MM.1S (cell line): ENCODE data around the gene TGFBR2.
A peak's percentile ranks its signal among the peaks of the same experiment; 100 is the strongest.

Experiments
- DNase-seq: peaks from one replicate; pipeline ENCODE4 v3.0.0-alpha.2; 2015
- H2AFZ ChIP-seq: fragments of 300-600 bp; sonication (generic); 2 replicates; pipeline ENCODE4 v1.6.0; 2016; ENCODE audit warnings: antibody characterized with exemption, low read length
- H3F3A ChIP-seq: fragments of 300-600 bp; sonication (generic); 2 replicates; pipeline ENCODE4 v1.6.1; 2016; ENCODE audit warnings: mild to moderate bottlenecking, antibody characterized with exemption, low read length, moderate library complexity, mixed read lengths; ENCODE audit not compliant: insufficient read depth
- H3K27ac ChIP-seq: fragments of 300-600 bp; sonication (generic); 2 replicates; pipeline ENCODE4 v1.5.1; 2016; ENCODE audit warnings: mild to moderate bottlenecking, low read length
- H3K27me3 ChIP-seq: fragments of 300-600 bp; sonication (generic); replicated peaks from 2 replicates; pipeline ENCODE4 v1.6.0; 2016; ENCODE audit warnings: low read length; ENCODE audit not compliant: insufficient read depth
- H3K36me3 ChIP-seq: fragments of 300-600 bp; sonication (generic); replicated peaks from 2 replicates; pipeline ENCODE4 v1.6.1; 2016; ENCODE audit warnings: mild to moderate bottlenecking, low read length, mixed read lengths; ENCODE audit not compliant: insufficient read depth
- H3K4me1 ChIP-seq: fragments of 300-600 bp; sonication (generic); 2 replicates; pipeline ENCODE4 v1.6.1; 2016; ENCODE audit warnings: low read length, mixed read lengths
- H3K4me2 ChIP-seq: fragments of 300-600 bp; sonication (generic); 2 replicates; pipeline ENCODE4 v1.6.0; 2016; ENCODE audit warnings: low read depth, low read length
- H3K4me3 ChIP-seq: fragments of 300-600 bp; sonication (generic); 2 replicates; pipeline ENCODE4 v1.5.1; 2016; ENCODE audit warnings: low read length, mixed read lengths
- H3K79me2 ChIP-seq: fragments of 300-600 bp; sonication (generic); 2 replicates; pipeline ENCODE4 v1.6.1; 2016; ENCODE audit warnings: mixed run types, low read length, mixed read lengths
- H3K9ac ChIP-seq: fragments of 300-600 bp; sonication (generic); 2 replicates; pipeline ENCODE4 v1.6.1; 2016; ENCODE audit warnings: low read length, mixed read lengths
- H3K9me2 ChIP-seq: fragments of 300-600 bp; sonication (generic); replicated peaks from 2 replicates; pipeline ENCODE4 v1.6.1; 2016; ENCODE audit warnings: mild to moderate bottlenecking, low read length, mixed read lengths; ENCODE audit not compliant: insufficient read depth
- H3K9me3 ChIP-seq: fragments of 300-600 bp; sonication (generic); replicated peaks from 2 replicates; pipeline ENCODE4 v1.6.1; 2016; ENCODE audit warnings: mild to moderate bottlenecking, low read length, mixed read lengths; ENCODE audit not compliant: insufficient read depth
- H4K20me1 ChIP-seq: fragments of 300-600 bp; sonication (generic); 2 replicates; pipeline ENCODE4 v1.6.1; 2016; ENCODE audit warnings: mild to moderate bottlenecking, low read length, moderate library complexity, mixed read lengths; ENCODE audit not compliant: insufficient read depth
- EZH2 ChIP-seq: fragments of 300-600 bp; sonication (generic); optimal IDR thresholded peaks from 2 replicates; pipeline ENCODE3; 2017; ENCODE audit warnings: low read depth, mild to moderate bottlenecking, antibody characterized with exemption, low read length, mixed read lengths
- EZH2phosphoT487 ChIP-seq: fragments of 300-600 bp; sonication (generic); IDR thresholded peaks from 2 replicates; pipeline ENCODE4 v1.6.1; 2018; ENCODE audit warnings: antibody characterized with exemption, low read length
- TF ChIP-seq, protein P1 (sequence below): fragments of 300-600 bp; sonication (generic); IDR thresholded peaks from 2 replicates; pipeline ENCODE4 v1.5.1; 2016; ENCODE audit warnings: antibody characterized with exemption, low read length, mixed read lengths

TGFBR2 gene

DNA sequence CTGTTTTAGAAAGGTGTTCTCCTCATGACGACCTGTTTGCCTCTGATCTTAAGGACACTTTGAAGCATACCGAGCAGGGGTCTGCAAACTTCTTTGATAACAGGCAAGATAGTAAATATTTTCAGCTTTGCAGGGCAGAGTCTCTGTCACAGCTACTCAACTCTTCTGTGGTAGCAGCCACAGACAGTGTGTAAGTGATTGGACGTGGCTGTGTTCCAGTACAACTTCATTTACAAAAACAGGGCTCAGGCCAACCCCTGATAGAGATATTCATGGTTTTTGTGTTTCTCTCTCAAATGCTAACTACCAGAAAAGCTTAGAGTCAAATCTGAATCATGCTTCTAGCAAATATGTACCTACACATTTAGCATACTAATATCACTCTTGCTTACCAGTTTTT is 51.5 kb downstream of the TGFBR2 start:
- Histone ChIP-seq H3K4me2 (peak overlapping the region; percentile 91), H3K9me2 (no peaks in the 10 kb centered on the region), H3K9me3 (no peaks in the 10 kb centered on the region), H3K79me2 (peaks cover 18% of the 10 kb centered on the region), H3K9ac (peak overlapping the region; percentile 57; the same call in 1 of the 2 replicates), H3K4me1 (peaks cover 83% of the 10 kb centered on the region), H3K27ac (peak overlapping the region; percentile 95), H3F3A (peaks cover 53% of the 10 kb centered on the region), H3K36me3 (no peaks in the 10 kb centered on the region), H4K20me1 (no peaks in the 10 kb centered on the region), H3K27me3 (no peaks in the 10 kb centered on the region), H3K4me3 (peak overlapping the region; percentile 28; the same call in 1 of the 2 replicates), H2AFZ (no peak overlapping the region)
- no peak for DNase-seq
- TF ChIP-seq EZH2phosphoT487 = no peak
- TF ChIP-seq, protein P1, sequence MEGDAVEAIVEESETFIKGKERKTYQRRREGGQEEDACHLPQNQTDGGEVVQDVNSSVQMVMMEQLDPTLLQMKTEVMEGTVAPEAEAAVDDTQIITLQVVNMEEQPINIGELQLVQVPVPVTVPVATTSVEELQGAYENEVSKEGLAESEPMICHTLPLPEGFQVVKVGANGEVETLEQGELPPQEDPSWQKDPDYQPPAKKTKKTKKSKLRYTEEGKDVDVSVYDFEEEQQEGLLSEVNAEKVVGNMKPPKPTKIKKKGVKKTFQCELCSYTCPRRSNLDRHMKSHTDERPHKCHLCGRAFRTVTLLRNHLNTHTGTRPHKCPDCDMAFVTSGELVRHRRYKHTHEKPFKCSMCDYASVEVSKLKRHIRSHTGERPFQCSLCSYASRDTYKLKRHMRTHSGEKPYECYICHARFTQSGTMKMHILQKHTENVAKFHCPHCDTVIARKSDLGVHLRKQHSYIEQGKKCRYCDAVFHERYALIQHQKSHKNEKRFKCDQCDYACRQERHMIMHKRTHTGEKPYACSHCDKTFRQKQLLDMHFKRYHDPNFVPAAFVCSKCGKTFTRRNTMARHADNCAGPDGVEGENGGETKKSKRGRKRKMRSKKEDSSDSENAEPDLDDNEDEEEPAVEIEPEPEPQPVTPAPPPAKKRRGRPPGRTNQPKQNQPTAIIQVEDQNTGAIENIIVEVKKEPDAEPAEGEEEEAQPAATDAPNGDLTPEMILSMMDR = no peak
- TF ChIP-seq EZH2 = no peak

DNA sequence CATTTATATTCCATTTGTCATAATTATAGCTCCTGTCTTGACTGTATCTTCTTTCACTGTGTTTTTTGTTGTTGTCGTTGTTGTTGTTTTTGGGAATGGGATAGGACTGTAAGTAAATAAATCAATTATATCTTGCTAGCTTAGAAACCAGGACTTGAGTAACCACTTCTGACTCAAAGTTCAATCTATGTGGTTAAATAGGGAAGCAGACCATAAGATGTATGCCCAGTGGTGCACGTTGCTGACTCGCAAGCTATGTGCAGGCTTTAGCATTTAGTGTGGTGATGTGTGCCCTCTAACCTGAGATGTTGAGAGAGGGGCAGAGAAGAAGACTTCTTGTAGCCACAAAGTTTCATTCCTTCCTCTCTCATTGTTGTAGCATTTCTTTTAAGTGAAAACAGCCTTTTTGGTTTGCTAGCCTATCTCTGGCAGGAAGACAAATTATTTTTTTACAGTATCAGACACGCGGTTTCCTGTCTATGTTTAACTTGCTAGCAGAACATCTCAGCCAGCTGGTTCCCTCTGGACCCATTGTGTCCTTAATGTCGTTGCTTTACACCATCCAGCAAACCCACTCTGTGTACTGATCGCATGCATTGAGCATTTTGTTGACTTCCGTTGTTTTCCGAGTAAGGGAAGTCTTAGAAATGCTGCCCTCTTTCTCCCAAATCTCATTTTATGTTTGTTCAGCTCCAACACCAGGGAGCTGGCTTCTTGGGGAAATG is 52.1 kb downstream of the TGFBR2 start:
- H3K9me2 ChIP-seq = no peaks in the 10 kb centered on the region
- no peaks in the 10 kb centered on the region for H3K36me3 ChIP-seq
- no peaks in the 10 kb centered on the region for H3K27me3 ChIP-seq
- peak overlapping the region; percentile 28 for H3K4me3 ChIP-seq
- no peaks in the 10 kb centered on the region for H4K20me1 ChIP-seq
- TF ChIP-seq, protein P1 = no peak
- no peak for TF ChIP-seq EZH2phosphoT487
- H3K4me2 ChIP-seq = peak overlapping the region; percentile 91
- H3K9ac ChIP-seq = peak overlapping the region; percentile 57
- H2AFZ ChIP-seq = no peak overlapping the region
- peaks cover 18% of the 10 kb centered on the region for H3K79me2 ChIP-seq
- peak; percentile 87 for DNase-seq
- no peaks in the 10 kb centered on the region for H3K9me3 ChIP-seq
- H3F3A ChIP-seq = peaks cover 53% of the 10 kb centered on the region
- peaks cover 83% of the 10 kb centered on the region for H3K4me1 ChIP-seq
- H3K27ac ChIP-seq = peak overlapping the region; percentile 95

DNA sequence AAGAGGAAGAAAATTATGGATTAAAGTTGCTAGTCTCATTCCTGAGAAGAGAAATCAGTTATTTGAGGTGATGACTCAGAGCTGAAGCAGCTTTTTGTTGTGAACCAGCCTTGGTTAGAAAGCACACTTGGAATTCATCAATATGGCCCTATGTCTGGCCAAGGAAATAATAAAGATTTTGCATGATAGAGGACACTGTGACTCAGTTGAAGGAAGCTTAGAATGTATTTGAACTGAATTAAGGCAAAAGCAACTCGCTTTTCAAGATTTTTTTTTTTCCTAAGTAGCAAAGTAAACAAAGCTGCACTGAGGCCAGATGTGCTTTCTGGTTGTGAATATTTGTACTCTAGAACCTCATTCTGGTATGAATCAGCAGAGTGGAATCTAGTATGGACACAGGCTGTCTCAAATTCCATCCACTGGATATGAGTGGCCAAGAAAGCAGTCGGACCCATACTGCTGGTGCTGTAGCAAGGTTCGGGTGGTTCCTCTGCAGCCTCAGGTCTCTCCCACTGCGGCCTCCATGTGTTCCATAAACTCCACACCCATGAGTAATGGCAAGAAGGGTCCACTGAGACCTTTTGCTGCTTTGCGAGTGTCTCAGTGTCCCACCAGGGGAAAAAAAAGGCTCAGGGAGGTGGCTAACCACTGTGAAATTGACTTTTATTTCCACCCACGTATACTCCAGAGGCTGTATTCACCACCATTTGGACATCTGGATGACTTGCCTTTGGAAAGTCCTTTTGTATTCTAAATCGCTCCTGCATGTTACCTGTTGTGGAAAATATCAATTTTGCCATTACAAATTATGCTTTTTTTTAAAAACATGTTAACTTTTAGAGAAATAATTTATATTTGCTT is 53.1 kb downstream of the TGFBR2 start:
- TF ChIP-seq EZH2phosphoT487 = no peak
- no peak for TF ChIP-seq EZH2
- TF ChIP-seq, protein P1 = no peak
- peaks cover 18% of the 10 kb centered on the region for H3K79me2 ChIP-seq
- DNase-seq = peak; percentile 34
- H3F3A ChIP-seq = peaks cover 51% of the 10 kb centered on the region
- no peak overlapping the region for H2AFZ ChIP-seq
- no peaks in the 10 kb centered on the region for H3K9me3 ChIP-seq
- H3K36me3 ChIP-seq = no peaks in the 10 kb centered on the region
- peak overlapping the region; percentile 95 for H3K27ac ChIP-seq
- H3K9me2 ChIP-seq = no peaks in the 10 kb centered on the region
- peaks cover 77% of the 10 kb centered on the region for H3K4me1 ChIP-seq
- H3K4me3 ChIP-seq = peak overlapping the region; percentile 28
- H3K9ac ChIP-seq = peak overlapping the region; percentile 57
- H3K4me2 ChIP-seq = peak overlapping the region; percentile 91
- no peaks in the 10 kb centered on the region for H3K27me3 ChIP-seq
- no peaks in the 10 kb centered on the region for H4K20me1 ChIP-seq
